Lower lobe of right lung (tissue), 2 donors: ENCODE results near the gene COPS8. TPM values are rescaled to one million over a fixed set of nuclear protein-coding genes. Genes with fewer than 3 reads are reported as not detected.
A peak's percentile ranks its signal among the peaks of the same experiment; 100 is the strongest.

ENCODE experiments used
- ATAC-seq, 2 donors: fragments of 200-7000 bp; cut with Tn5 transposase; one replicate each; pipeline ENCODE4 v1.9.1; 2020 to 2022; ENCODE audit warnings: mild to moderate bottlenecking in 2 of 2, moderate library complexity in 2 of 2
- DNase-seq: peaks from one replicate; pipeline ENCODE4 v3.0.0-alpha.2; 2020
- H3K27ac ChIP-seq: fragments of 200-600 bp; one replicate; pipeline ENCODE4 v1.8.0; 2022
- H3K27me3 ChIP-seq: fragments of 200-600 bp; one replicate; pipeline ENCODE4 v1.8.0; 2022; ENCODE audit warnings: low read depth
- H3K36me3 ChIP-seq: fragments of 200-600 bp; one replicate; pipeline ENCODE4 v1.8.0; 2022; ENCODE audit warnings: mild to moderate bottlenecking
- H3K4me1 ChIP-seq: fragments of 200-600 bp; one replicate; pipeline ENCODE4 v1.8.0; 2022
- H3K4me3 ChIP-seq: fragments of 200-600 bp; one replicate; pipeline ENCODE4 v1.8.0; 2022; ENCODE audit warnings: mild to moderate bottlenecking
- H3K9me3 ChIP-seq: fragments of 200-600 bp; one replicate; pipeline ENCODE4 v1.8.0; 2022
- intact Hi-C: fragments of 100-400 bp; cut with DNase I; formaldehyde crosslinking; loops from one replicate; pipeline ENCODE4 v1.11.0; 2022
- long read RNA-seq: library from polyadenylated mRNA; unstranded; transcript quantifications from one replicate; pipeline ENCODE4 v2.0.0, GENCODE V29; 2021
- total RNA-seq: library from RNA; stranded (reverse); fragmentation: NEBNext Ultra II Directional; extraction: Animal tissue kit (Norgen Biotek cat#: 25700); gene quantifications from one replicate; pipeline ENCODE4 v1.2.1, GENCODE V29; 2021
- TF ChIP-seq, protein P1 (sequence below): fragments of 200-600 bp; IDR thresholded peaks from one replicate; pipeline ENCODE4 v1.8.0; 2022; ENCODE audit warnings: antibody characterized with exemption, mild to moderate bottlenecking
- donor health status: DM: no; HTN: yes; CAD: no; lungs with severe emphysema.

COPS8 gene
- 31.8 TPM for total RNA-seq
- long read RNA-seq, full-length matches to known transcripts = 50 of 56 reads
- long read RNA-seq, partial matches to known transcripts = 0 of 56 reads
- long read RNA-seq, other reads (novel, unspliced or antisense) = 6 of 56 reads

DNA sequence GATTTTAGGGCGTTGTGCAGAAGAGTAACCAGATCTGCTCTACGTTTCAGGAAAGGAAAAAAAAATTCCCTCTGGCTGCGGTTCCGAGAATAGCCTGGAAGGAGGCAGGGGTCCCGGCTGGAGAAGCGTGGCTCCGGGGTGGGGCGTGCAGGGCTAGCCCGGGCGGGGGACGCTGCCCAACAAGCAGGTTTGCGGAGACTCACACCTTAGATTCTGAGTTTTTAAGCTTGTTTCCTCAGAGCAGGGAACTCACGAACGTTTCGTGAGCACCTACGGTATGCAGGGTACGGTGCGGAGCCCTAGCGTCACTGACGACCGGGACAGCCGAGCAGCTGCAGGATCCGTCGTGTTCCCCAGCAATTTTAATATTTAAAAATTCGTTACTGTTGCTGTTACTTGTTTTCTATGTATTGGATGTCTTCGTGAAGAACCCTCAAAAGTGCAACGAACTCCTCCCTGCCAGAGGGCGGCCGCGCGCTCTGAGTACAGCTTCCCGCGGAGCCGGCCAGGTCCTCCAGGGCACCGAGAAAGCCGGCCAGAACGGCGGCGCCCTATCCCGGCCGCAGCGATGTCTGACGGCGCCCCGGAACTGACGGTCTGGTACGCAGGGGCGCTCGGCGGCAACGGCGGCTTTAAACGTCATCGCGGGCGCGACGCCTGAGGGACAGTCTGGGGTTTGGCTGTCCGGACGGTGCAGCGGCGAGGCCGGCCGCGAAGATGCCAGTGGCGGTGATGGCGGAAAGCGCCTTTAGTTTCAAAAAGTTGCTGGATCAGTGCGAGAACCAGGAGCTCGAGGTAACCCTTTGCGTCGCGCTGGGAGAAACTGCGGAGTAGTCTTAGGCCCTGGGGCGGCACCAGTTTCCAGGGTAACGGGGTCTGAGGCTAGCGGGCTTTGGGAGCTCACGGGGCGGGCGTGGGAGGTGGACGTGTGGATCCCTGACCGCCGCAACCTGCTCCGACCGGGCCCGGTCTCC, at the start of gene COPS8:
TSS of gene COPS8 (plus strand) at position 642 of the 974 bp plus-strand sequence. CDS start at position 718, 76 bp downstream.
- ATAC-seq (peak; percentile 99 to 100), DNase-seq (peak; percentile 98)
- H3K27me3 ChIP-seq = no peaks in the 10 kb centered on the region
- H3K4me1 ChIP-seq = peaks cover 22% of the 10 kb centered on the region
- intact Hi-C loops = no loop called here
- peaks cover 29% of the 10 kb centered on the region for H3K36me3 ChIP-seq
- peak within 1 kb of the TSS; percentile 89 for H3K27ac ChIP-seq
- no peaks in the 10 kb centered on the region for H3K9me3 ChIP-seq
- peak within 1 kb of the TSS; percentile 85 for H3K4me3 ChIP-seq
- TF ChIP-seq, protein P1, sequence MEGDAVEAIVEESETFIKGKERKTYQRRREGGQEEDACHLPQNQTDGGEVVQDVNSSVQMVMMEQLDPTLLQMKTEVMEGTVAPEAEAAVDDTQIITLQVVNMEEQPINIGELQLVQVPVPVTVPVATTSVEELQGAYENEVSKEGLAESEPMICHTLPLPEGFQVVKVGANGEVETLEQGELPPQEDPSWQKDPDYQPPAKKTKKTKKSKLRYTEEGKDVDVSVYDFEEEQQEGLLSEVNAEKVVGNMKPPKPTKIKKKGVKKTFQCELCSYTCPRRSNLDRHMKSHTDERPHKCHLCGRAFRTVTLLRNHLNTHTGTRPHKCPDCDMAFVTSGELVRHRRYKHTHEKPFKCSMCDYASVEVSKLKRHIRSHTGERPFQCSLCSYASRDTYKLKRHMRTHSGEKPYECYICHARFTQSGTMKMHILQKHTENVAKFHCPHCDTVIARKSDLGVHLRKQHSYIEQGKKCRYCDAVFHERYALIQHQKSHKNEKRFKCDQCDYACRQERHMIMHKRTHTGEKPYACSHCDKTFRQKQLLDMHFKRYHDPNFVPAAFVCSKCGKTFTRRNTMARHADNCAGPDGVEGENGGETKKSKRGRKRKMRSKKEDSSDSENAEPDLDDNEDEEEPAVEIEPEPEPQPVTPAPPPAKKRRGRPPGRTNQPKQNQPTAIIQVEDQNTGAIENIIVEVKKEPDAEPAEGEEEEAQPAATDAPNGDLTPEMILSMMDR = peak; percentile 44

DNA sequence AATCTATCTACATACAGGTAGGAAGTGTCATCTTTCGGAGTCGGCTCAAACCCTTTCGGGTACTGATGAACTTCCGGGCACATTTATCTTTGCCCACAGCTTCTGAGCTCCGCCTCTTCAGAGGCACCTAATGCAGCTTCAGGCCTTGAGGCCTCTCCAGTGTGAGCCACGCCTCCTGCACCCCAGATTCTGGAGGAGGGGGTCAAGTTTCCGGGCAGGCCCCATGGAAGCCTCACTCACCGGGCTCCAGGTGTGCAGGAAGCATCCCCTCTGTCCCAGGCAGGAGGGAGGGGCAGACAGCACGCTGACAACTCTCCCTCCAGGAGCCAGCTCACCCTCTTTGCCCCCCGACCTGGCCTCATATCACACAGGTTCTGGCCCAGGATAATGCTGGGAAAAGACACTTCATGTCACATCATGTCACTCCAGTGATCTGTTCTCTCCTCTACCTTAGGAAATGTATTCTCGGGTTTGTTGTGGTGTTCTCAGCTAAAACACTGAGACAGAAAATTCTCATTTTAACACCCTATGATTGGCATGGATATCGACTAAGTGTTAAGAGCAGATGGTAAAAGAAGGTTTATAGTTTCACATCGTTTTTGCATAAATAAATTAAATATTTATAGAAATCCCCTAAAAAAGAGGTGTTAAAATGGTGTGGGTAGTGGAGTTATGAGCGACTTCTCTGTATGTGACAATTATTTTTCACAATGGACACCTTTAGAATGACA, 46.2 kb upstream of the COPS8 start:
- no peaks in the 10 kb centered on the region for H3K4me1 ChIP-seq
- DNase-seq = no peak
- ATAC-seq = no peak
- no peaks in the 10 kb centered on the region for H3K36me3 ChIP-seq
- no peak overlapping the region for H3K4me3 ChIP-seq
- intact Hi-C loops = no loop called here
- TF ChIP-seq, protein P1 = no peak
- no peak overlapping the region for H3K27ac ChIP-seq
- H3K9me3 ChIP-seq = no peaks in the 10 kb centered on the region
- H3K27me3 ChIP-seq = no peaks in the 10 kb centered on the region

DNA sequence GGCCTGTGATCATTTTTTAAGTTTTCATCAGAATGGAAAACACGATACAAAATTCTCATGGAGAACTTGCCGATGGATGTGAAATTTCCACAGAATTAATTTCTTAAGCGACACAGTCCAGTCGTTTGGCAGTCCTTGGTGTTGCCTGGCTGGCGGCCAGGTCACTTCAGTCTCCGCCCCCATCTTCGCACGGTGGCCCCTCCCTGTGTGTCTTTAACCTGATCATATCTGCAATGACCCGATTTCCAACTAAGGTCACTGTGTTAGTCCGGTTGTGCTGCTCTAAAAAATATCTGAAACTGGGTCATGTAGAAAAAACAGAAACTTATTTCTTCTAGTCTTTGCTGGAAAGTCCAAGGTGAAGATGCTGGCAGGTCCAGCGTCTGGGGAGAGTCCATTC, 44.5 kb upstream of the COPS8 start:
- no peaks in the 10 kb centered on the region for H3K27me3 ChIP-seq
- no peak for DNase-seq
- ATAC-seq = no peak
- intact Hi-C loops = no loop called here
- peaks cover 6% of the 10 kb centered on the region for H3K4me1 ChIP-seq
- no peaks in the 10 kb centered on the region for H3K36me3 ChIP-seq
- H3K4me3 ChIP-seq = no peak overlapping the region
- no peak overlapping the region for H3K27ac ChIP-seq
- TF ChIP-seq, protein P1 = no peak
- H3K9me3 ChIP-seq = no peaks in the 10 kb centered on the region

DNA sequence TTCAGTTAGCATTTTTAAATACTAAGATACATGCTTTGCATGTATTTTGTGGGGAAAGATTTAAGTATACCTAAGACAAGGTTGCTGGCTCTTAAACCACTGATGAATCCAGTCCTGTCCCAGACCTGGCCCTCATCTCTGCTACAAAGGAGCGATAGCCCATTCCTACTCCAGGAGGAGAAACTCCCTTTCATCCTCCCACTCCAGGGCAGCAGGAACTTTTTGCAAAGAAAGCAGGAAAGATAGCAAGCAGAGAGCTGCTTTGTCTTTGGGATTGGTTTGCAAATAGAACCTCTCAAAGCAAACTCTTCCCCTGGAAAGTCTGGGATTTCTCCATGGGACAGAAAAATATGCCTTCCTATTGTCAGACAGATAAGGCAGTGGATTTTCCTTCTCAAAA, 43.6 kb upstream of the COPS8 start:
- intact Hi-C loops = no loop called here
- H3K27ac ChIP-seq = no peak overlapping the region
- DNase-seq (no peak), ATAC-seq (no peak)
- no peaks in the 10 kb centered on the region for H3K9me3 ChIP-seq
- no peak overlapping the region for H3K4me3 ChIP-seq
- no peaks in the 10 kb centered on the region for H3K36me3 ChIP-seq
- TF ChIP-seq, protein P1 = no peak
- no peaks in the 10 kb centered on the region for H3K27me3 ChIP-seq
- peaks cover 6% of the 10 kb centered on the region for H3K4me1 ChIP-seq

DNA sequence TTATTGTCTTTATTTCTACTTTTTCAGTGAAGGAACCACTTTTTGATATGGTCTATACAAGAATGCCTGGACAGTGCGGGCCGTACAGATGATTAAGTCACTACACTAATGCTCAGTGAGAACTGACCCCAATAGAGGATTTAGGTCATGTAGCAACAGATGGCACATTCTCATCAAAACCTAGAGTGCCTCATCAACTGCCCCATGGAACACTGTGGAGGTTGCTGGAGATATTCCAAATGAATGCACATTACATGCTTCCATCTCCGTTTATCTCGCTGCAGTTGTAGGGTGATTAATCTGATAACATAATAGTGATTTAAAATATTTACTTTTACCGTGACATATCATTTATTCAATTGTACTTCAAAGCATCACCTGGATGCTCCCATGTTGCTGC, 41.8 kb upstream of the COPS8 start:
- Histone ChIP-seq H3K27me3 (no peaks in the 10 kb centered on the region), H3K4me1 (peaks cover 6% of the 10 kb centered on the region), H3K36me3 (no peaks in the 10 kb centered on the region), H3K4me3 (no peak overlapping the region), H3K27ac (no peak overlapping the region), H3K9me3 (peaks cover 10% of the 10 kb centered on the region)
- intact Hi-C loops = no loop called here
- ATAC-seq (no peak), DNase-seq (no peak)
- TF ChIP-seq, protein P1 = no peak
